GM23248 (cell line): Measurements from ENCODE around the gene PHOSPHO2.

Experiments used
- EZH2 ChIP-seq: fragments of 200-600 bp; sonication (generic); IDR thresholded peaks from 2 replicates; pipeline ENCODE4 v1.6.1; 2018; ENCODE audit warnings: antibody characterized with exemption, mild to moderate bottlenecking; ENCODE audit not compliant: insufficient read depth, poor library complexity, severe bottlenecking
- EZH2phosphoT487 ChIP-seq: fragments of 200-600 bp; sonication (generic); IDR thresholded peaks from 2 replicates; pipeline ENCODE4 v1.6.1; 2018; ENCODE audit warnings: antibody characterized with exemption, moderate library complexity, mild to moderate bottlenecking, low read depth; ENCODE audit not compliant: insufficient read depth

DNA sequence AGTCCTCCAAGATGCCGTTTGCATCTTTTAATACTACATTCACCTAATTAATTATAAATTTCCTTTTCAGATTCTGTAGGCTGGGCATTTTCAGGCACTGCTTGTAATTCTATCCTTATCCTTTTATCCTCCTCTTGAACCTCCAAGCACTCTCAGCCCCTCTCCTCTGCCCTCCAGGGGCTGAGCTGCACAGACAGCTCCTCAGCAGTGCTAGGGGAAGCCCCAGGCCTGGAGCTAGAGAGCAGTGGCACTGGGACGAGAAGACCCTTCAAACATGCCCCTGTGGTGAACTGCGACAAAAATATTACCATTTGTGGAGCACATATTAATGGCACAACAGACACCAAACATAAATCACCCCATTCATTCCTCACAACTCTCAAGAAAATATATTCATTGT is 33.0 kb upstream of the PHOSPHO2 start:
- TF ChIP-seq EZH2phosphoT487 (no peak), EZH2 (no peak)
